Ovary (tissue), 9 donors: Measurements from ENCODE around the gene LRRC59. TPM values are rescaled to one million over a fixed set of nuclear protein-coding genes. Genes with fewer than 3 reads are reported as not detected.
A peak's percentile ranks its signal among the peaks of the same experiment; 100 is the strongest.

ENCODE experiments used
- DNase-seq, 5 donors: peaks; one replicate each; pipeline ENCODE4 v3.0.0-alpha.2; 2019 to 2020
- H3K27ac ChIP-seq, 2 donors: fragments of 200-600 bp; one replicate each; pipeline versions ENCODE4 v1.5.1 to v1.8.0; 2019 to 2022
- H3K27me3 ChIP-seq: fragments of 200-600 bp; one replicate; pipeline ENCODE4 v1.8.0; 2022
- H3K36me3 ChIP-seq: fragments of 200-600 bp; sonication (generic); one replicate; pipeline ENCODE4 v1.5.1; 2019
- H3K4me1 ChIP-seq: one replicate; pipeline ENCODE4 v1.8.1; 2013; ENCODE audit warnings: mild to moderate bottlenecking, moderate library complexity; ENCODE audit not compliant: insufficient read depth
- H3K4me3 ChIP-seq: fragments of 200-600 bp; sonication (generic); one replicate; pipeline ENCODE4 v1.5.1; 2017
- H3K9me3 ChIP-seq, 2 donors: fragments of 200-600 bp in 1 of 2; sonication (generic) in 1 of 2; one replicate each; pipeline versions ENCODE4 v1.5.1 to v1.8.1; 2013 to 2019; ENCODE audit warnings: mild to moderate bottlenecking in 1 of 2, moderate library complexity in 1 of 2
- CTCF ChIP-seq, 3 donors: fragments of 450-650 bp in 2 of 3; fragments of 200-600 bp in 1 of 3; IDR thresholded peaks; one replicate each; pipeline versions ENCODE4 v1.5.1 to v1.8.0; 2016 to 2022; ENCODE audit warnings: antibody characterized with exemption in 3 of 3, mild to moderate bottlenecking in 1 of 3
- EP300 ChIP-seq: sonication (generic); formaldehyde crosslinking; IDR thresholded peaks from one replicate; pipeline ENCODE4 v1.6.1; 2017; ENCODE audit warnings: antibody characterized with exemption
- POLR2A ChIP-seq: fragments of 450-650 bp; IDR thresholded peaks from one replicate; pipeline ENCODE4 v1.6.1; 2017; ENCODE audit warnings: antibody characterized with exemption, mild to moderate bottlenecking, moderate library complexity
- WGBS, 3 donors: extraction: QIAGEN DNeasy Blood & Tissue Kit in 1 of 3; methylation state at CpG; one replicate each; pipeline versions ENCODE4 v1.1.5 to v1.1.7; 2013 to 2017; 5-methylcytosine and 5-hydroxymethylcytosine counted together
- intact Hi-C, 4 donors: fragments of 100-400 bp; cut with DNase I; formaldehyde crosslinking; loops; one replicate each; pipeline versions ENCODE4 v1.11.0 to v1.15.1; 2022 to 2023
- polyA plus RNA-seq, 2 donors: library from polyadenylated mRNA; stranded (reverse); fragments of 200-250 nt in 1 of 2; fragments of 350-450 nt in 1 of 2; fragmentation: Illumina TruSeq in 1 of 2; extraction: RNeasy Lipid Tissue Mini Kit (QIAGEN cat#74804) in 1 of 2; gene quantifications; one replicate each; pipeline ENCODE4 v1.2.3, GENCODE V29; 2013 to 2014
- total RNA-seq, 7 donors: library from RNA; depleted of rRNA in 2 of 7; stranded (reverse); fragments of >200 nt in 2 of 7; fragmentation: NEBNext Ultra II Directional in 3 of 7; extraction: Animal tissue kit (Norgen Biotek cat#: 25700) in 3 of 7; gene quantifications; one replicate each; pipeline versions ENCODE4 v1.1.0 to v1.2.4, GENCODE V29; 2016 to 2023
- donor health status: DM: no; HTN: no; CAD: no; lungs with moderate emphysema.
- donor health status: DM: no; HTN: no; CAD: no.
- donor health status: Bipolar disorder and iron deficiency.
- donor health status: DM: yes; HTN: yes; CAD: no.
- donor health status: DM: no; HTN: no; CAD: no.
- donor health status: DM: yes; HTN: yes; CAD: no.

The LRRC59 gene
- total and polyA plus RNA-seq, 9 donors: 18.4 to 71.4 (median 41.0) TPM

GRCh38 chr17:50370052-50370451 is 27.3 kb downstream of the LRRC59 start:
- Histone ChIP-seq H3K27me3 (no peaks in the 10 kb centered on the region), H3K4me3 (no peak overlapping the region), H3K36me3 (no peaks in the 10 kb centered on the region), H3K9me3 (no peaks in the 10 kb centered on the region), H3K27ac (no peak overlapping the region), H3K4me1 (peaks cover 7% of the 10 kb centered on the region)
- WGBS, 3 donors: 84 to 93% (median 88%) methylated on average over 5 of the region's 5 CpGs
- peak in 1 of 5 donors; percentile 18 for DNase-seq
- intact Hi-C loops: no loop called here
- TF ChIP-seq EP300 (no peak), CTCF (IDR thresholded peaks at IDR 0.05) (no peak), POLR2A (no peak)

GRCh38 chr17:50367401-50367800 is 29.9 kb downstream of the LRRC59 start:
- WGBS, 3 donors: 71 to 92% (median 78%) methylated on average over 1 of the region's 1 CpG
- Histone ChIP-seq H3K36me3 (no peaks in the 10 kb centered on the region), H3K4me1 (peaks cover 4% of the 10 kb centered on the region), H3K27me3 (no peaks in the 10 kb centered on the region), H3K27ac (no peak overlapping the region), H3K4me3 (no peak overlapping the region), H3K9me3 (no peaks in the 10 kb centered on the region)
- no peak for TF ChIP-seq CTCF (IDR thresholded peaks at IDR 0.05)
- no peak for TF ChIP-seq EP300
- TF ChIP-seq POLR2A: no peak
- DNase-seq: peak in 1 of 5 donors; percentile 10
- intact Hi-C loops: no loop called here

GRCh38 chr17:50365649-50366393 is 31.5 kb downstream of the LRRC59 start:
- H3K36me3 ChIP-seq: no peaks in the 10 kb centered on the region
- no peaks in the 10 kb centered on the region for H3K4me1 ChIP-seq
- H3K9me3 ChIP-seq: no peaks in the 10 kb centered on the region
- H3K27me3 ChIP-seq: no peaks in the 10 kb centered on the region
- no peak overlapping the region for H3K27ac ChIP-seq
- TF ChIP-seq POLR2A (no peak), CTCF (IDR thresholded peaks at IDR 0.05) (no peak)
- no peak overlapping the region for H3K4me3 ChIP-seq
- peak in 1 of 5 donors; percentile 29 for DNase-seq
- intact Hi-C loops: no loop called here
- WGBS, 3 donors: 82 to 88% (median 86%) methylated on average over 14 of the region's 14 CpGs

- DNase-seq: peak in 1 of 5 donors; percentile 12
- Histone ChIP-seq H3K27me3 (no peaks in the 10 kb centered on the region), H3K36me3 (no peaks in the 10 kb centered on the region), H3K4me1 (no peaks in the 10 kb centered on the region), H3K9me3 (no peaks in the 10 kb centered on the region), H3K4me3 (no peak overlapping the region), H3K27ac (no peak overlapping the region)
- TF ChIP-seq EP300 (no peak), CTCF (IDR thresholded peaks at IDR 0.05) (no peak)
- intact Hi-C loops: no loop called here
- 63 to 71% (median 66%) methylated on average over 2 of the region's 2 CpGs for WGBS, 3 donors
These were observed 32.2 kb downstream of the LRRC59 start for GRCh38 chr17:50365165-50365564.
